Measurements from ENCODE around the gene MGLL.
"Not testable (repeated sequence)": the region's sequence is repeated elsewhere in the genome, so short reads cannot be mapped to it uniquely, and the experiment has no call there.

Gene MGLL

GRCh38 chr3:127685708-127686511 is 136.4 kb downstream of the MGLL start:
- DNase-seq: peak in 1 of 3 experiments; percentile 23

- DNase-seq: peak in 1 of 3 experiments; percentile 37
Measured at GRCh38 chr3:127684871-127685707, 137.2 kb downstream of the MGLL start.

- peak in 1 of 3 experiments; percentile 20 for DNase-seq
Measured at GRCh38 chr3:127682561-127682960, 139.8 kb downstream of the MGLL start.

- not testable (repeated sequence) for DNase-seq
Measured at GRCh38 chr3:127682175-127682554, 140.2 kb downstream of the MGLL start.

- no peak for DNase-seq
Measured at GRCh38 chr3:127680798-127681221, 141.5 kb downstream of the MGLL start.

GRCh38 chr3:127680146-127680661 is 142.1 kb downstream of the MGLL start:
- DNase-seq: no peak

- no peak for DNase-seq
Measured at GRCh38 chr3:127679534-127680145, 142.7 kb downstream of the MGLL start.

GRCh38 chr3:127678611-127679533 is 143.4 kb downstream of the MGLL start:
- no peak for DNase-seq

- no peak for DNase-seq
Measured at GRCh38 chr3:127678315-127678599, 144.1 kb downstream of the MGLL start.

- DNase-seq: no peak
Measured at GRCh38 chr3:127677541-127678314, 144.6 kb downstream of the MGLL start.

- no peak for DNase-seq
Measured at GRCh38 chr3:127676921-127677351, 145.4 kb downstream of the MGLL start.

- DNase-seq: no peak
Measured at GRCh38 chr3:127676456-127676855, 145.9 kb downstream of the MGLL start.

GRCh38 chr3:127675651-127676391 is 146.5 kb downstream of the MGLL start:
- DNase-seq: no peak

GRCh38 chr3:127674790-127675189 is 147.5 kb downstream of the MGLL start:
- no peak for DNase-seq

- DNase-seq: no peak
Measured at GRCh38 chr3:127674101-127674721, 148.1 kb downstream of the MGLL start.

GRCh38 chr3:127673191-127674100 is 148.9 kb downstream of the MGLL start:
- DNase-seq: peak; percentile 47 to 90 (median 84)

- peak; percentile 81 to 91 (median 90) for DNase-seq
Measured at GRCh38 chr3:127672429-127673190, 149.7 kb downstream of the MGLL start, which contains the start of gene ABTB1. ABTB1 (plus strand) TSS chr3:127672952; CDS start chr3:127673026, 74 bp downstream.
